ENCODE data around the gene KLHL3.

DNA sequence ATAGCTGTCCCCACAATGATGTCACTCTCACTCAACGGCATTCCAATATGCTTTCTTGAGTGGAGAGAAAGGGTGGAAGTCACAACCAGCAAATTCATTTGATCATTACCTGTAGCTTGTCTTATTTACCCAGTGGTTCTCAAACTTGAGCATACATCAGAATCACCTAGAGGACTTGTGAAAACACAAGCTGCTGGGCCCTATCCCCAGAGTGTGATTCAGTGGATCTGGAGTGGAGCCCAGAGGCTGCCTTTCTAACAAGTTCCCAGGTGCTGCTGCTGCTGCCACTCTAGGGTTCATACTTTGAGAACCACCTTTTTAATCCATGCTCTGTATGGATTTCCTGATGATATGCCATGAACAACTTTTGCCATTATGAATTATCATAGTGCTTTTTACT lies 94.7 kb downstream of the KLHL3 start:
- TF ChIP-seq POLR2AphosphoS5 (IDR thresholded peaks at IDR 0.05; ENCODE audit: borderline replicate concordance, low read depth, low read length) (no peak), EZH2 (IDR thresholded peaks at IDR 0.05) (no peak), FOXP2 (optimal IDR thresholded peaks at IDR 0.05; ENCODE audit: control extremely low read depth, extremely low read length, insufficient read depth) (no peak)
